ENCODE measurements around the gene KIFC3.

The KIFC3 gene

GRCh38 chr16:57765160-57765728, 37.0 kb downstream of the KIFC3 start:
- DNase-seq (ENCODE audit: extremely low read depth, low read depth) = no peak
- TF ChIP-seq CTCF (IDR thresholded peaks at IDR 0.05; ENCODE audit: low read depth, low read length) = no peak

- TF ChIP-seq CTCF (IDR thresholded peaks at IDR 0.05; ENCODE audit: low read depth, low read length) = no peak
- DNase-seq (ENCODE audit: extremely low read depth, low read depth) = peak; percentile 22
Observed at GRCh38 chr16:57764341-57765159, 37.7 kb downstream of the KIFC3 start.

GRCh38 chr16:57764006-57764340, 38.3 kb downstream of the KIFC3 start:
- no peak for TF ChIP-seq CTCF (IDR thresholded peaks at IDR 0.05; ENCODE audit: low read depth, low read length)
- DNase-seq (ENCODE audit: extremely low read depth, low read depth) = no peak

- TF ChIP-seq CTCF (IDR thresholded peaks at IDR 0.05; ENCODE audit: low read depth, low read length) = no peak
- DNase-seq (ENCODE audit: extremely low read depth, low read depth) = no peak
Observed at GRCh38 chr16:57763285-57764005, 38.8 kb downstream of the KIFC3 start.

- no peak for DNase-seq (ENCODE audit: extremely low read depth, low read depth)
- TF ChIP-seq CTCF (IDR thresholded peaks at IDR 0.05; ENCODE audit: low read depth, low read length) = no peak
Observed at GRCh38 chr16:57762365-57763040, 39.8 kb downstream of the KIFC3 start.

- DNase-seq (ENCODE audit: extremely low read depth, low read depth) = no peak
Observed at GRCh38 chr16:57761957-57762356, 40.3 kb downstream of the KIFC3 start.

More at GRCh38 chr16:57761957-57762356, 40.3 kb downstream of the KIFC3 start:
- TF ChIP-seq CTCF (IDR thresholded peaks at IDR 0.05; ENCODE audit: low read depth, low read length) = no peak

All from AG09319 (cell line).